Measurements from ENCODE around the gene ZGPAT.
"Not testable (repeated sequence)": the region's sequence is repeated elsewhere in the genome, so short reads cannot be mapped to it uniquely, and the experiment has no call there.

The ZGPAT gene

GRCh38 chr20:63776875-63777274 is 69.0 kb downstream of the ZGPAT start:
- H3K9me3 Mint-ChIP-seq, H3K36me3 Mint-ChIP-seq, H3K4me3 Mint-ChIP-seq: not testable (repeated sequence)

GRCh38 chr20:63777614-63778013 is 69.8 kb downstream of the ZGPAT start:
- no peaks in the 10 kb centered on the region for H3K36me3 Mint-ChIP-seq
- H3K9me3 Mint-ChIP-seq = no peaks in the 10 kb centered on the region
- H3K4me1 Mint-ChIP-seq = peaks cover 16% of the 10 kb centered on the region
- no peak for DNase-seq (ENCODE audit: low spot score in 2 of 2)
- H3K4me3 Mint-ChIP-seq = no peak overlapping the region
- ATAC-seq = no peak
- H3K27ac Mint-ChIP-seq = no peak overlapping the region

More at GRCh38 chr20:63776875-63777274, 69.0 kb downstream of the ZGPAT start:
- H3K4me1 Mint-ChIP-seq; ATAC-seq; DNase-seq (ENCODE audit: low spot score in 2 of 2); H3K27ac Mint-ChIP-seq: not testable (repeated sequence)

GRCh38 chr20:63778034-63778752 is 70.4 kb downstream of the ZGPAT start:
- Mint-ChIP-seq H3K27ac (no peak overlapping the region), H3K4me3 (no peak overlapping the region), H3K4me1 (peaks cover 19% of the 10 kb centered on the region), H3K36me3 (no peaks in the 10 kb centered on the region), H3K9me3 (no peaks in the 10 kb centered on the region)
- ATAC-seq = no peak
- DNase-seq (ENCODE audit: low spot score in 2 of 2) = no peak

GRCh38 chr20:63778857-63779256 is 71.0 kb downstream of the ZGPAT start:
- ATAC-seq (no peak), DNase-seq (ENCODE audit: low spot score in 2 of 2) (no peak)
- Mint-ChIP-seq H3K27ac (no peak overlapping the region), H3K4me3 (no peak overlapping the region), H3K4me1 (peaks cover 19% of the 10 kb centered on the region), H3K36me3 (no peaks in the 10 kb centered on the region), H3K9me3 (no peaks in the 10 kb centered on the region)

- DNase-seq (ENCODE audit: low spot score in 2 of 2) = no peak
- H3K9me3 Mint-ChIP-seq = no peaks in the 10 kb centered on the region
- no peak overlapping the region for H3K4me3 Mint-ChIP-seq
- H3K27ac Mint-ChIP-seq = no peak overlapping the region
- no peak for ATAC-seq
- H3K4me1 Mint-ChIP-seq = peaks cover 19% of the 10 kb centered on the region
- no peaks in the 10 kb centered on the region for H3K36me3 Mint-ChIP-seq
Measured at GRCh38 chr20:63781181-63781580, 73.3 kb downstream of the ZGPAT start.

- Mint-ChIP-seq H3K4me3 (peak overlapping the region; percentile 26), H3K9me3 (no peaks in the 10 kb centered on the region), H3K4me1 (peaks cover 19% of the 10 kb centered on the region), H3K36me3 (no peaks in the 10 kb centered on the region), H3K27ac (peak overlapping the region; percentile 37)
- DNase-seq (ENCODE audit: low spot score in 2 of 2) (peak in 1 of 2 donors; percentile 69), ATAC-seq (peak; percentile 95)
Measured at GRCh38 chr20:63782051-63782471, 74.2 kb downstream of the ZGPAT start.

GRCh38 chr20:63782521-63782971 is 74.7 kb downstream of the ZGPAT start:
- DNase-seq (ENCODE audit: low spot score in 2 of 2) (no peak), ATAC-seq (no peak)
- H3K4me1 Mint-ChIP-seq = peaks cover 18% of the 10 kb centered on the region
- peak overlapping the region; percentile 37 for H3K27ac Mint-ChIP-seq
- H3K36me3 Mint-ChIP-seq = no peaks in the 10 kb centered on the region
- H3K4me3 Mint-ChIP-seq = peak overlapping the region; percentile 26
- no peaks in the 10 kb centered on the region for H3K9me3 Mint-ChIP-seq

- Mint-ChIP-seq H3K9me3 (no peaks in the 10 kb centered on the region), H3K4me1 (peaks cover 10% of the 10 kb centered on the region), H3K27ac (no peak overlapping the region), H3K4me3 (no peak overlapping the region), H3K36me3 (no peaks in the 10 kb centered on the region)
- no peak for ATAC-seq
- DNase-seq (ENCODE audit: low spot score in 2 of 2) = no peak
Measured at GRCh38 chr20:63783970-63784369, 76.1 kb downstream of the ZGPAT start.

GRCh38 chr20:63785691-63786131 is 77.9 kb downstream of the ZGPAT start:
- Mint-ChIP-seq H3K9me3 (no peaks in the 10 kb centered on the region), H3K4me1 (peaks cover 10% of the 10 kb centered on the region), H3K36me3 (no peaks in the 10 kb centered on the region), H3K27ac (no peak overlapping the region), H3K4me3 (no peak overlapping the region)
- DNase-seq (ENCODE audit: low spot score in 2 of 2) (no peak), ATAC-seq (no peak)
